Common myeloid progenitor, CD34-positive (primary cell): ENCODE results near the gene ZDHHC11. TPM values are rescaled to one million over a fixed set of nuclear protein-coding genes. Genes with fewer than 3 reads are reported as not detected.

Source experiments
- CTCF ChIA-PET: fragments of 350-600 bp; sonication (Branson Sonifier 250); formaldehyde crosslinking; loops from one replicate; lab custom pipeline; 2021; ENCODE audit warnings: antibody characterized with exemption; lab: Charles Lee
- POLR2A ChIA-PET: fragments of 350-600 bp; sonication (Branson Sonifier 250); formaldehyde crosslinking; loops from one replicate; lab custom pipeline; 2021; ENCODE audit warnings: antibody characterized with exemption; lab: Charles Lee
- DNase-seq, 3 donors: peaks; one replicate each; pipeline versions ENCODE4 v3.0.0 to v3.0.0-alpha.2; 2013
- H3K27ac ChIP-seq, 2 experiments: 1 replicate in 1 of 2; 2 replicates in 1 of 2; pipeline ENCODE4 v1.7.0; 2013; ENCODE audit warnings: inconsistent platforms in 2 of 2, low read length in 2 of 2, mild to moderate bottlenecking in 2 of 2, low read depth in 1 of 2, moderate library complexity in 1 of 2; ENCODE audit not compliant: severe bottlenecking in 2 of 2, insufficient read depth in 1 of 2, poor library complexity in 1 of 2
- H3K27me3 ChIP-seq, 5 experiments: replicated peaks in 2 of 5; 1 replicate in 3 of 5; 2 replicates in 2 of 5; pipeline versions ENCODE4 v1.6.1 to v1.7.0; 2013; ENCODE audit warnings: low read length in 4 of 5, mild to moderate bottlenecking in 2 of 5, moderate library complexity in 2 of 5, inconsistent platforms in 1 of 5; ENCODE audit not compliant: insufficient read depth in 5 of 5, control insufficient read depth in 4 of 5
- H3K36me3 ChIP-seq, 4 experiments: 1 replicate in 2 of 4; 2 replicates in 2 of 4; pipeline versions ENCODE4 v1.6.1 to v1.7.0; 2013; ENCODE audit warnings: low read length in 3 of 4, control low read depth in 1 of 4, mild to moderate bottlenecking in 1 of 4; ENCODE audit not compliant: control insufficient read depth in 4 of 4, insufficient read depth in 4 of 4
- H3K4me1 ChIP-seq, 4 experiments: 1 replicate in 3 of 4; 2 replicates in 1 of 4; pipeline versions ENCODE4 v1.6.1 to v1.7.1; 2013; ENCODE audit warnings: low read length in 3 of 4, mild to moderate bottlenecking in 3 of 4, control low read depth in 1 of 4, inconsistent platforms in 1 of 4, moderate library complexity in 1 of 4; ENCODE audit not compliant: control insufficient read depth in 4 of 4, insufficient read depth in 4 of 4; ENCODE audit errors: control extremely low read depth in 1 of 4
- H3K4me3 ChIP-seq, 7 experiments: 1 replicate in 4 of 7; 2 replicates in 3 of 7; pipeline versions ENCODE4 v1.5.1 to v1.7.0; 2013; ENCODE audit warnings: mild to moderate bottlenecking in 7 of 7, low read length in 6 of 7, moderate library complexity in 6 of 7, inconsistent platforms in 2 of 7, low read depth in 2 of 7, control low read depth in 1 of 7; ENCODE audit not compliant: insufficient read depth in 4 of 7, control insufficient read depth in 1 of 7; ENCODE audit errors: extremely low read depth in 1 of 7
- H3K9me3 ChIP-seq, 5 experiments: 1 replicate in 4 of 5; 2 replicates in 1 of 5; pipeline versions ENCODE4 v1.6.1 to v1.7.1; 2013; ENCODE audit warnings: low read length in 4 of 5, mild to moderate bottlenecking in 2 of 5, inconsistent platforms in 1 of 5, low read depth in 1 of 5, moderate library complexity in 1 of 5; ENCODE audit not compliant: control insufficient read depth in 4 of 5, insufficient read depth in 2 of 5; ENCODE audit errors: control extremely low read depth in 1 of 5
- WGBS: methylation state at CpG from one replicate; pipeline ENCODE4 v1.1.5; 2013; ENCODE audit not compliant: insufficient coverage; 5-methylcytosine and 5-hydroxymethylcytosine counted together
- polyA plus RNA-seq: library from polyadenylated mRNA; unstranded; fragments of 120-200 nt; gene quantifications from one replicate; pipeline ENCODE4 v1.2.1, GENCODE V29; 2013

ZDHHC11 gene
- 4.3 TPM for polyA plus RNA-seq

- no peak within 1 kb of the TSS for H3K27ac ChIP-seq
- peaks cover 0 to 22% (median 2%) of the 10 kb centered on the region in 5 experiments for H3K27me3 ChIP-seq
- H3K9me3 ChIP-seq, result no peaks in the 10 kb centered on the region
- ChIA-PET POLR2A (no interaction called here), CTCF (no interaction called here)
- 89% methylated on average over 23 of the region's 27 CpGs for WGBS
- H3K4me3 ChIP-seq, result no peak within 1 kb of the TSS
- H3K4me1 ChIP-seq, result no peaks in the 10 kb centered on the region
- no peak for DNase-seq
- no peaks in the 10 kb centered on the region for H3K36me3 ChIP-seq
Observed at GRCh38 chr5:850511-851006, at the start of gene ZDHHC11. TSS of gene ZDHHC11 (minus strand) at chr5:850986. CDS start at chr5:850602, 384 bp downstream.

DNA sequence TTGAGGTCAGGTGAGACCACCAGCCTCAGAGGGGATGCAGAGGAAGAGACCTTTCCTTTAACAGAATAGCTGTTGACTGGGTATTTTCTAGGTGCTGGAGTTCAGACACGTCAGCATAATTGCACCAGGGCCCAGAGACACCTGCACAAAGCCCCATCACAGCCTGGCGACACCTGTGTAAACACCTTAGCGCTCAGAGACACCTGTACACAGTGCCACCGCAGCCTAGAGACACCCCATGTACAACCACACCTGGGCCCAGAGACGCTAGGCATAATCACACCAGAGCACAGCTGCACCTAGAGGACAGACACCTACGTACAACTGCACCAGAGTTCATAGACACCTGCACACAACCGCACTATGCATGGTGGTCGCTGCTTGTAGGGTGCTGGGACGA, 42.9 kb upstream of the ZDHHC11 start:
- DNase-seq, result no peak
- peaks cover 10 to 52% (median 26%) of the 10 kb centered on the region in 4 experiments for H3K36me3 ChIP-seq
- no peaks in the 10 kb centered on the region for H3K9me3 ChIP-seq
- H3K4me3 ChIP-seq, result peak overlapping the region in 3 of 7 experiments; percentile 79 to 87 (median 85)
- H3K4me1 ChIP-seq, result peaks cover 0 to 26% (median 23%) of the 10 kb centered on the region in 4 experiments
- no peak overlapping the region for H3K27ac ChIP-seq
- WGBS, result 97% methylated on average over 6 of the region's 9 CpGs
- ChIA-PET CTCF (interaction anchor here (1.5 to 10.1 kb wide), 3 partner anchors 8 to 222 kb away, joined by 3 to 67 read pairs (median 26); no protein-coding TSS in a partner anchor), POLR2A (no interaction called here)
- H3K27me3 ChIP-seq, result no peaks in the 10 kb centered on the region

- Histone ChIP-seq H3K4me1 (peaks cover 0 to 26% (median 23%) of the 10 kb centered on the region in 4 experiments), H3K27me3 (no peaks in the 10 kb centered on the region), H3K27ac (peak overlapping the region in 1 of 2 experiments; percentile 54), H3K4me3 (peak overlapping the region; percentile 62 to 87 (median 80)), H3K36me3 (peaks cover 15 to 58% (median 32%) of the 10 kb centered on the region in 4 experiments), H3K9me3 (no peaks in the 10 kb centered on the region)
- ChIA-PET CTCF (interaction anchor here (1.3 to 10.1 kb wide), 3 partner anchors 9 to 446 kb away, joined by 3 to 67 read pairs (median 26); no protein-coding TSS in a partner anchor), POLR2A (interaction anchor here (0.7 kb wide), 1 partner anchor 221 kb away, joined by 3 read pairs; no protein-coding TSS in a partner anchor)
- no peak for DNase-seq
- WGBS, result 4% methylated on average over 29 of the region's 31 CpGs
Observed at GRCh38 chr5:893137-893506, 42.3 kb upstream of the ZDHHC11 start.

GRCh38 chr5:892394-893136, 41.8 kb upstream of the ZDHHC11 start, which contains the start of the genes BRD9 and TRIP13:
TSS of gene BRD9 (minus strand) at chr5:892801. CDS start at chr5:892657, 144 bp downstream.
TSS of gene TRIP13 (plus strand) at chr5:892884. CDS start at chr5:892999, 115 bp downstream.
- peak within 1 kb of the TSS; percentile 62 to 87 (median 80) for H3K4me3 ChIP-seq
- WGBS, result under 1% methylated on average over 83 of the region's 91 CpGs
- ChIA-PET POLR2A (interaction anchor here (0.7 kb wide), 1 partner anchor 220 kb away, joined by 3 read pairs; no protein-coding TSS in a partner anchor), CTCF (interaction anchor here (1.3 to 10.1 kb wide), 3 partner anchors 10 to 445 kb away, joined by 3 to 67 read pairs (median 26); no protein-coding TSS in a partner anchor)
- H3K27ac ChIP-seq, result peak within 1 kb of the TSS; percentile 78 to 88
- DNase-seq, result peak; percentile 77 to 90 (median 85)
- peaks cover 15 to 63% (median 36%) of the 10 kb centered on the region in 4 experiments for H3K36me3 ChIP-seq
- H3K9me3 ChIP-seq, result no peaks in the 10 kb centered on the region
- H3K27me3 ChIP-seq, result no peaks in the 10 kb centered on the region
- H3K4me1 ChIP-seq, result peaks cover 0 to 26% (median 23%) of the 10 kb centered on the region in 4 experiments

GRCh38 chr5:891837-892393, 41.1 kb upstream of the ZDHHC11 start:
- peaks cover 0 to 26% (median 23%) of the 10 kb centered on the region in 4 experiments for H3K4me1 ChIP-seq
- H3K27me3 ChIP-seq, result no peaks in the 10 kb centered on the region
- peaks cover 17 to 69% (median 41%) of the 10 kb centered on the region in 4 experiments for H3K36me3 ChIP-seq
- no peaks in the 10 kb centered on the region for H3K9me3 ChIP-seq
- ChIA-PET CTCF (interaction anchor here (0.6 to 10.1 kb wide), 4 partner anchors 10 to 445 kb away, joined by 3 to 67 read pairs (median 14); no protein-coding TSS in a partner anchor), POLR2A (no interaction called here)
- WGBS, result 41% methylated on average over 12 of the region's 25 CpGs
- H3K27ac ChIP-seq, result peak overlapping the region; percentile 78 to 88
- H3K4me3 ChIP-seq, result peak overlapping the region; percentile 62 to 87 (median 80)
- DNase-seq, result peak in 1 of 3 donors; percentile 6

DNA sequence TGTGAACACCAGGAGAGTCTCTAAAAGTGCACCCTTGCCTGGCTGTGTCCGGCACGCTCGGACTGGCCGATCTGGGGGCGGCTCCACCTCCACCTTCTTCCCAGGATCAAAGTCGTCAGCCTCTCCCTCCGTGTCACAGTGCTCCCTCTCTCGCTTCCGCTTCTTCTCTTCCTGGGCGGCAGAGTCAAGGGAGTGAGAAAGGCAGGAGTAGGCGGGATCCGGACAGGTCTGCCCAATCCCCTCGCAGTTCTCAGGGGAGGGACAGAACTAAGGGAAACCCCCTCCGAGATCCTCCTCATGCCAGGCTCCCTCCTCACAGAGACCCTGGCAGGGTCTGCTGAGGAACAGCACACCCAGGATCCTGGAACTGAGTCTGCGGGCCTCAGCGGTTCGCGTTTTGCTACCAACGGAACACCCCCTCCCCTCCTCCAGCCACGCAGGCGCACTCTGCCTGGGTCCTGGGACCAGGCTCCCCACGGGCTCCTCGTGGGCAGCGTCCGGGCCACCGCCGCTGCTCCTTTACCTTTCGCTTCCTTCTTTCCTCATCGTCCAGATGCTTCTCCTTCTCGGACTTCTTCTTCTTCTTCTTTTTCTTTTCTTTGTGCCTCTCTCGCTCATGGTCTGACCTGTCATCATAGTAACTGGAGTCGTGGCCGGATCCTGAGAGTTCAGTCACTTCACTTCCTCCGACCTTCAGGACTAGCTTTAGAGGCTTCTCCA, 40.5 kb upstream of the ZDHHC11 start:
- Histone ChIP-seq H3K27me3 (no peaks in the 10 kb centered on the region), H3K27ac (peak overlapping the region in 1 of 2 experiments; percentile 88), H3K36me3 (peaks cover 21 to 69% (median 45%) of the 10 kb centered on the region in 4 experiments), H3K9me3 (no peaks in the 10 kb centered on the region), H3K4me1 (peaks cover 0 to 26% (median 23%) of the 10 kb centered on the region in 4 experiments), H3K4me3 (peak overlapping the region in 6 of 7 experiments; percentile 62 to 87 (median 80))
- DNase-seq, result no peak
- ChIA-PET POLR2A (no interaction called here), CTCF (interaction anchor here (0.6 to 10.1 kb wide), 3 partner anchors 11 to 220 kb away, joined by 3 to 67 read pairs (median 26); no protein-coding TSS in a partner anchor)
- WGBS, result 95% methylated on average over 30 of the region's 34 CpGs
